Measurements from ENCODE around the gene CAPNS2.

The CAPNS2 gene

DNA sequence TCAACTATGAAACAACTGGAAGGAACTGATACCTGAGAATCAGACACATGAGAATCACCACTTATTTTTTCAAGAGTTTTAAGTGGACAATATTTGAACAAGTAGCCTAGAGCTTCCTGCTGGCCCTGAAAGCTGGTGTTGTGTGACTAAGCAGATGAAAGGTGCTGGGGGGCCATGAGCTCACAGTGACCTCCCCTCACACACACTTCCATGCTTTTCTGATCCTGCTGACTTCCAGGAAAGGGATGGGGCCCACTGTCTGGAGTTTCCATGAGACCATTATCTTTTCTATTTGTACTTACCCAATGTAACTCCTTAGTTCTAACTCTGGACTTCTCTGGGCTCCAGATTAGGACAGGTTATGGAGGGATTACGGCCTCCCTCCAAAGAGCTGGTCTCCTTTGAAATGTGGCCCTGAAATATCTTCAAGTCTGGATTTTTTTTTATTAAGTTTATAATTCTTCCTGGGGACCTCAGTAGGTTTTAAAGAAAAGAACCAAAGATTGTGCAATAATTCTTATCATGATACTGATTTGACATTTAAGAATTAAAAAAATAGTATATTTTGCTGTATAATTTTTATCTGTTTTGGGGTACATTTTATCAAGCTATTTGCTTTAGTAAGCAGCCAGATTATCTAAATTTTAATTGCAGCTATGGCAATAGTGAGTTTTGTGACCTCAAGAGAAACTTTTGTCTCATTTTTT, 4.9 kb downstream of the CAPNS2 start:
- no peaks in the 10 kb centered on the region for H3K27me3 ChIP-seq (ENCODE audit: control insufficient read depth, insufficient read depth, low read length)
- peaks cover 4% of the 10 kb centered on the region for H3K4me1 ChIP-seq (ENCODE audit: control insufficient read depth, insufficient read depth, low read length)
- H3K9ac ChIP-seq (ENCODE audit: low read length) = no peak overlapping the region
- H3K27ac ChIP-seq (ENCODE audit: low read depth, low read length) = no peak overlapping the region
- H3K36me3 ChIP-seq (ENCODE audit: control insufficient read depth, insufficient read depth, low read length) = no peaks in the 10 kb centered on the region
- H3K4me3 ChIP-seq (ENCODE audit: low read length) = no peak overlapping the region

DNA sequence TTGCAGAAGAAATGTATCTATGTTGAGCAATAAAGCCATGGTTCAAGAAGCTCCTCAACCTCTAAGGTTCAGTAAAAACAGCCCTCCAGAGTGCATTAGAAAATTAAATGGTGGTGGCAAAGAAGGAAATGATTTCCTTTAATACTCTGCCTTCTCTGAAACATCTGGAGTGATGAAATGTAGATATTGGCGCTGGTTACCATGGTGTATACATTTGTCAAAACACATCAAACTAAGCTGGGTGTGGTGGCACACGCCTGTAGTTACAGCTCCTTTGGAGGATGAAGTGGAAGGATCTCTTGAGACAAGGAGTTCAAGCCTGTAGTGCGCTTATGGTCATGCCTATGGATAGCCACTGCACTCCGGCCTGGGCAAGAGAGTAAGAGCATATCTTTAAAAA, 6.0 kb downstream of the CAPNS2 start:
- H3K27ac ChIP-seq (ENCODE audit: low read depth, low read length) = no peak overlapping the region
- H3K27me3 ChIP-seq (ENCODE audit: control insufficient read depth, insufficient read depth, low read length) = no peaks in the 10 kb centered on the region
- no peak overlapping the region for H3K9ac ChIP-seq (ENCODE audit: low read length)
- H3K36me3 ChIP-seq (ENCODE audit: control insufficient read depth, insufficient read depth, low read length) = no peaks in the 10 kb centered on the region
- no peak overlapping the region for H3K4me3 ChIP-seq (ENCODE audit: low read length)
- H3K4me1 ChIP-seq (ENCODE audit: control insufficient read depth, insufficient read depth, low read length) = peaks cover 4% of the 10 kb centered on the region

DNA sequence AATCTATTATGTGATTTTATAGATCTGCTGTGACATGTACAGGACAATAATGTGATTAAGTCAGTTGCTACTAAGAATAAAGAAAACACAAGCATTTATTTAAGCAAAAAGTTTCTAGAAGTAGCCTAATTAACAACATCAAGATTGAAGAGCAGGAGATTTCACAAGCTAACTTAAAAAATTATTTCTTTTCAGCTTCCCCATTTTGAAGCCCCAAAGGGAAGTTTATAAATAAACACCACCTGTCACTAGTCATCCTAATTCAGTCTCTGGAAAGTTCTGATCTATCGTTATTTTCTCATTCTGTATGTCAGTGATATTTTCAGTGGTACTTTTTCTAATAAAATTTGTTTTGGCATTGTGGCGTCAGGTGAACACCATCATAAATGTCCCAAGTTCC, 8.3 kb downstream of the CAPNS2 start:
- Histone ChIP-seq H3K27me3 (ENCODE audit: control insufficient read depth, insufficient read depth, low read length) (no peaks in the 10 kb centered on the region), H3K4me1 (ENCODE audit: control insufficient read depth, insufficient read depth, low read length) (peaks cover 4% of the 10 kb centered on the region), H3K9ac (ENCODE audit: low read length) (no peak overlapping the region), H3K27ac (ENCODE audit: low read depth, low read length) (no peak overlapping the region), H3K36me3 (ENCODE audit: control insufficient read depth, insufficient read depth, low read length) (no peaks in the 10 kb centered on the region), H3K4me3 (ENCODE audit: low read length) (no peak overlapping the region)

DNA sequence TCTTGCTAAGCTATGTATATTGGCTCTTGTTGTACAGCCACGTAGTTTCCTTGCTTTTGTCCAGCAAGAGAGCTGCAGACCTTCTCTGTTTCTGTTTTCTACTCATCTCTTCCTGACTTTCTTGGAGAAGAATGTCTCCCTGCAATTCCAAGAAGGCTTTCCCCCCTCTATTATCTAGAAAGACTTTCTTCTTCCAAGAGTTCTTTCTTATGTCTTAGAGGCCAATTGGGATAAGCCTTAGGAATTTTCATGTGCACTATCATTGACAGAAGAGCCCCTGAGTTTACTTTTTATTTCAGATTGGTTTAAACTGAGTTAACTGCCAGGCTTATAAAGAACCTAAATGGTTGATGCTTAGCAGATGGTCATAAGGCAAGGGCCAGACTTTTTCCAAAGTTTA, 9.0 kb downstream of the CAPNS2 start:
- Histone ChIP-seq H3K4me3 (ENCODE audit: low read length) (no peak overlapping the region), H3K27me3 (ENCODE audit: control insufficient read depth, insufficient read depth, low read length) (no peaks in the 10 kb centered on the region), H3K9ac (ENCODE audit: low read length) (no peak overlapping the region), H3K27ac (ENCODE audit: low read depth, low read length) (no peak overlapping the region), H3K36me3 (ENCODE audit: control insufficient read depth, insufficient read depth, low read length) (no peaks in the 10 kb centered on the region), H3K4me1 (ENCODE audit: control insufficient read depth, insufficient read depth, low read length) (peaks cover 4% of the 10 kb centered on the region)

DNA sequence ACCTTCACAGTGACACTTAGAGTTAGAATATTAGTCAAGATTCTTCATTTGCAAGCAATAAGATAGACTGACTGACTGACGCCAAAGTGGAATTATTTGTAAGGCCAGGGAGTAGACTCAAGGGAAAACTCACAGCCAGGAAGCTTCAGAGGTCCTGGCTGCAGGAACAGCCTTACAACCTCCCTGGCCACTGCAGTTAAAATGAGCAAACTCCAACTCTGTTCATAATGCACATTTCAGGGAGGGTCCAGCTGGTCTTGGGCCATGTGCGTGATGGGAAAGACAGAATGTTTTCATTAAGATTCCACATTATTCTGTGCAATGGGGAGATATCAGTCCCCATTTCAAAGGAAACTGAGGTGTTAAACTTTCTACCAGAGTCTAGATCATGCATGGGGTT, 9.9 kb downstream of the CAPNS2 start:
- Histone ChIP-seq H3K36me3 (ENCODE audit: control insufficient read depth, insufficient read depth, low read length) (no peaks in the 10 kb centered on the region), H3K27me3 (ENCODE audit: control insufficient read depth, insufficient read depth, low read length) (no peaks in the 10 kb centered on the region), H3K27ac (ENCODE audit: low read depth, low read length) (no peak overlapping the region), H3K4me3 (ENCODE audit: low read length) (no peak overlapping the region), H3K4me1 (ENCODE audit: control insufficient read depth, insufficient read depth, low read length) (peaks cover 4% of the 10 kb centered on the region), H3K9ac (ENCODE audit: low read length) (no peak overlapping the region)

DNA sequence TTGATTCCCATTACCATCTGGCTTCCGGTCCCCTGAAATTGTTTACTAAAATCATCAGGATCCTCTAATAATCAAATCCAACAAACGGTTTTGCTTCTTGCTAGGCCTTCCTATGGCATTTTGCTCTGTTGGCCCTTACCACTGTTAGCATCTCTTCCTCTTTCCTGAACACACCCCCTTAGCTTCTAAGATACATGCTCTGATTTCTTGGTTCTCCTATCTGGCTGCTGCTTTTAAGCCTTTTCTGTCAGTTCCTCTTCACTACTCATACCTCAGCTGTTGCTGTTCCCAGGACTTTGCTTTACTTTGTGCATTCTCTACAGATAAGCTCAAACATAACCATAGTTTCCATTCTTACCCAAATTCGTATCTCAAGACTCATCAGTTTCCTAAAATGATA, 11.4 kb downstream of the CAPNS2 start:
- H3K27me3 ChIP-seq (ENCODE audit: control insufficient read depth, insufficient read depth, low read length) = no peaks in the 10 kb centered on the region
- H3K27ac ChIP-seq (ENCODE audit: low read depth, low read length) = no peak overlapping the region
- peaks cover 4% of the 10 kb centered on the region for H3K4me1 ChIP-seq (ENCODE audit: control insufficient read depth, insufficient read depth, low read length)
- H3K4me3 ChIP-seq (ENCODE audit: low read length) = no peak overlapping the region
- H3K36me3 ChIP-seq (ENCODE audit: control insufficient read depth, insufficient read depth, low read length) = no peaks in the 10 kb centered on the region
- no peak overlapping the region for H3K9ac ChIP-seq (ENCODE audit: low read length)

DNA sequence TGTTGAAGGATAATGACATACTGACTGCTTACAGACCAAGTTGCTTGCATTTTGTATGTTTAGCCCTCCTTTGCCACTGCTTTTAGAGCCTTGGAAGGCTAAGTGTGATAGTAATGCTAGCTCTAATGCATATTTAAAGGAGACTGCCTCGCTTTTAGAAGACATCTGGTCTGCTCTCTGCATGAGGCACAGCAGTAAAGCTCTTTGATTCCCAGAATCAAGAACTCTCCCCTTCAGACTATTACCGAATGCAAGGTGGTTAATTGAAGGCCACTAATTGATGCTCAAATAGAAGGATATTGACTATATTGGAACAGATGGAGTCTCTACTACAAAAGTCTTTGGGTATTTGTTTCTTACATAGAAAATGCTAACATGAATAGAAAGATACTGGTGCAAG, 19.1 kb downstream of the CAPNS2 start:
- no peaks in the 10 kb centered on the region for H3K4me1 ChIP-seq (ENCODE audit: control insufficient read depth, insufficient read depth, low read length)
- H3K27ac ChIP-seq (ENCODE audit: low read depth, low read length) = no peak overlapping the region
- H3K36me3 ChIP-seq (ENCODE audit: control insufficient read depth, insufficient read depth, low read length) = no peaks in the 10 kb centered on the region
- no peaks in the 10 kb centered on the region for H3K27me3 ChIP-seq (ENCODE audit: control insufficient read depth, insufficient read depth, low read length)
- H3K4me3 ChIP-seq (ENCODE audit: low read length) = no peak overlapping the region
- H3K9ac ChIP-seq (ENCODE audit: low read length) = no peak overlapping the region

DNA sequence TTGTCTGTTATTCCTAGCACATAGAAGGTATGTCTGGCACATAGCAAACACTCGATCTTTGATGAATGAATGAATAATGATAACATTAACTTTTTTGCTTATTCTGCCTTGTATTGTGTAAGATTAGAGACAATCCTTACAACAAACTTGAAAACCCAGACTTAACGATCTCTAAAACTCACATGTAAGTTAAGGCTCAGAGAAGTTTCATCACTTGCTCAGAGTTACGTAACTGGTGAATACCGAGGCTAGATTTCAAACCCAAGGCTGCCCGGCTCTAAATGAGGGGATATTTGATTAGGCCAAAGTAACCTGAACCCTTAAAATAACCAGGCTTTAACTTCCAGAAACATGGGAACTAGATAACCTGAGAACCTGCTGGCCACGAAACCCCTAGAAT, 22.3 kb downstream of the CAPNS2 start:
- H3K27me3 ChIP-seq (ENCODE audit: control insufficient read depth, insufficient read depth, low read length) = peaks cover 2% of the 10 kb centered on the region
- no peak overlapping the region for H3K4me3 ChIP-seq (ENCODE audit: low read length)
- H3K4me1 ChIP-seq (ENCODE audit: control insufficient read depth, insufficient read depth, low read length) = no peaks in the 10 kb centered on the region
- no peak overlapping the region for H3K27ac ChIP-seq (ENCODE audit: low read depth, low read length)
- no peak overlapping the region for H3K9ac ChIP-seq (ENCODE audit: low read length)
- H3K36me3 ChIP-seq (ENCODE audit: control insufficient read depth, insufficient read depth, low read length) = no peaks in the 10 kb centered on the region

DNA sequence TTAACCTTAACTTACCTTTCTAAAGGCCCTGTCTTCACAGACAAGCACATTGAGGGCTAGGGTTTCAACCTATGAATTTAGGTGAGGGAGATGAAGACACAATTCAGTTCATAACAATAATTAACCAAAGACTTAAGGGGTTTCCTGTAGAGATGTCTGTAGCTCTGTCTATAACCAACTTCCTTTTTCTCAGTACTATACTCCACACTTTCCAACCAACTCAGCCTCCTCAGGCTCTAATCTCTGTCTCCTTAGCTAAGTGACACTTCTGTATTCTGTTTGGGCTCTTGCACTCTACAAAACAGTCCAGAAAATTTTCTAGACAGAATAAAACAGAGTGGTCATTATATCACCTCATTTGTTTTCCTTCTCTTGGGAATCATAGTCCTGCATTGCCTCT, 25.8 kb downstream of the CAPNS2 start:
- Histone ChIP-seq H3K4me1 (ENCODE audit: control insufficient read depth, insufficient read depth, low read length) (no peaks in the 10 kb centered on the region), H3K36me3 (ENCODE audit: control insufficient read depth, insufficient read depth, low read length) (no peaks in the 10 kb centered on the region), H3K27ac (ENCODE audit: low read depth, low read length) (no peak overlapping the region), H3K27me3 (ENCODE audit: control insufficient read depth, insufficient read depth, low read length) (peaks cover 2% of the 10 kb centered on the region), H3K4me3 (ENCODE audit: low read length) (no peak overlapping the region), H3K9ac (ENCODE audit: low read length) (no peak overlapping the region)

DNA sequence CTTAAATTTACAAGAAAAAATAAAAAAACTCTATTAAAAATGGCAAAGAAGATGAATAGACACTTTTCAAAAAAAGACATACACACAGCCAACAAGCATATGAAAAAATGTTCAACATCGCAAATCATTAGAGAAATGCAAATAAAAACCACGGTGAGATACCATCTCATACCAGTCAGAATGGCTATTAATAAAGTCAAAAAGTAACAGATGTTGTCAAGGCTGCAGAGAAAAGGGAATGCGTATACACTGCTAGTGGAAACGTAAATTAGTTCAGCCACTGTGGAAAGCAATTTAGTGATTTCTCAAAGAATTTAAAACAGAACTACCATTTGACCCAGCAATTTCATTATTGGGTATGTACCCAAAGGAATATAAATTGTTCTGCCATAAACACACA, 31.4 kb downstream of the CAPNS2 start:
- H3K27ac ChIP-seq (ENCODE audit: low read depth, low read length) = no peak overlapping the region

DNA sequence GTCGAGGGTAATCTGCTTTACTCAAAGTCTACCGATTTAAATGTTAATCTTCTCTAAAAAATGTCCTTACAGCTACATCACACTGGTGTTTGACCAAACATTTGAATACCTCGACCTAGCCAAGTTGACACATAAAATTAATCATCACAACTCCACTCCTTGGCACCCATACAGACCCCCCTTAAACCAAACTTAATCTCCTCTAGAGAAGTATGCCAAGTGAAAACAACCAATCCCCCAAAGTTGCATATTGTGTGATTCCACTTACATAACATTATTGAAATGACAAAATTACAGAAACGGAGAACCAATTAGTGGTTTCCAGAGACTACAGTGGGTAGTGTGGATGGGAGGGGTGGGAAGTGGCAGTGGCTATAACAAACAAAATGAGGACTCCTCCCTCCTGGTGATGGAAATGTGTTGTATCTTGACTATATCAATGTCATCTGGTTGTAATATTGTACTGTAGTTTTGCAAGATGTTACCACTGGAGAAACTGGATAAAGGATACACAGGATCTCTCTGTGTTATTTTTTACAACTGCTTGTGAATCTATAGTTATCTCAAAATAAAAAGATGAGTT, 39.4 kb downstream of the CAPNS2 start:
- Histone ChIP-seq H3K4me3 (ENCODE audit: low read length) (no peak overlapping the region), H3K36me3 (ENCODE audit: control insufficient read depth, insufficient read depth, low read length) (no peaks in the 10 kb centered on the region), H3K27ac (ENCODE audit: low read depth, low read length) (no peak overlapping the region), H3K9ac (ENCODE audit: low read length) (no peak overlapping the region), H3K27me3 (ENCODE audit: control insufficient read depth, insufficient read depth, low read length) (no peaks in the 10 kb centered on the region), H3K4me1 (ENCODE audit: control insufficient read depth, insufficient read depth, low read length) (no peaks in the 10 kb centered on the region)

More for the DNA sequence above, 31.4 kb downstream of the CAPNS2 start:
- H3K4me3 ChIP-seq (ENCODE audit: low read length) = no peak overlapping the region
- H3K9ac ChIP-seq (ENCODE audit: low read length) = no peak overlapping the region
- no peaks in the 10 kb centered on the region for H3K27me3 ChIP-seq (ENCODE audit: control insufficient read depth, insufficient read depth, low read length)
- no peaks in the 10 kb centered on the region for H3K4me1 ChIP-seq (ENCODE audit: control insufficient read depth, insufficient read depth, low read length)
- no peaks in the 10 kb centered on the region for H3K36me3 ChIP-seq (ENCODE audit: control insufficient read depth, insufficient read depth, low read length)

DNA sequence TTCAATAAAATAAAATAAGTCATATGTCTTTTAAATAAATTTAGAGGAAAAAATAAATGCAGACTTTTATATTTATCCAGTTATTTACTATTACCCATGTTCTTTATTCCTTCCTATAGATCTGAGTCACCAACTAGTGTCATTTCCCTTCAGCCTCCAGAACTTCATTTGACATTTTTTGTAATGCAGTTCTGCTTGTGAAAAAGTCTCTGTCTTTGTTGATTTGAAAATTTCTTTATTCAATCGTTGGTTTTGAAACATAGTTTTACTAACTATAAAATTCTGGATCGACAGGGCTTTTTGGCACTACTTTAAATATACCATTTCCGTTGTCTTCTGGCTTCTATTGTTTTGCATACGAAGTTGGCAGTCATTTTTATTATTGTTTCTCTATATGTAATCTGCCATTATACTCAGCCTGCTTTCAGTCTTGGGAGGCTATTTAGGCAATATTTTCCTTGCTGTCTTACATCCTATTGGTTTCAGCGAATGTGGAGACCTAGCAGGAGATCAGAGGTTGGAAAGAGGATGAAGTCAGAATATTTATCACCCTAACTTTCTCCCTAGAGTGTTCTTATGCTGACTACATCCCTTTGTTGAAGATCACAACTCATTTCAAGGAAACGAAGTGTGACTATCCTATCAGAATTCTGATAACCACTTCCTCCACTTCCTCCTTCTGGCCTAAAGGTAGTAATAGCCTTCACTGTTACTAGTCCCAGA, 47.3 kb downstream of the CAPNS2 start:
- no peaks in the 10 kb centered on the region for H3K27me3 ChIP-seq (ENCODE audit: control insufficient read depth, insufficient read depth, low read length)
- no peaks in the 10 kb centered on the region for H3K4me1 ChIP-seq (ENCODE audit: control insufficient read depth, insufficient read depth, low read length)
- no peaks in the 10 kb centered on the region for H3K36me3 ChIP-seq (ENCODE audit: control insufficient read depth, insufficient read depth, low read length)
- no peak overlapping the region for H3K4me3 ChIP-seq (ENCODE audit: low read length)
- no peak overlapping the region for H3K9ac ChIP-seq (ENCODE audit: low read length)
- H3K27ac ChIP-seq (ENCODE audit: low read depth, low read length) = no peak overlapping the region

DNA sequence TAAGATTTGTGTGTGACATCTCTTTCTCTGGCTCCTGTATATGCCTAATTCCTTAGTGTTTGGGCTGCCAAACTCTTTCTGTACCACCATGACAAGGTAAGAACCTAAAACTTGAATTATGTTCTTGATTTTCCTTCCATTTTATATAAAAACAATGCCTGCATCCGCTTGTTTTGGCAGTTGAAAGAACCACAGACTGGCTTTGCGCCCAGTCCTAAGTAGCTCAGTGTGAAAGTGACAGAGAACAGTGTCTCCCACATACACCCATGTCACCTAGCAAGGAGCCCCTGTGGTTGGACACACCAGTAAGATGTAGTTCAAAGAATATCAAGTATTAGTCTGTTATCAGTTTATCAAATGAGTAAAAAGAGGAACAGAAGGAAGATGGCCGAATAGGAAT, 48.6 kb downstream of the CAPNS2 start:
- Histone ChIP-seq H3K4me1 (ENCODE audit: control insufficient read depth, insufficient read depth, low read length) (no peaks in the 10 kb centered on the region), H3K9ac (ENCODE audit: low read length) (no peak overlapping the region), H3K27me3 (ENCODE audit: control insufficient read depth, insufficient read depth, low read length) (no peaks in the 10 kb centered on the region), H3K27ac (ENCODE audit: low read depth, low read length) (no peak overlapping the region), H3K36me3 (ENCODE audit: control insufficient read depth, insufficient read depth, low read length) (no peaks in the 10 kb centered on the region), H3K4me3 (ENCODE audit: low read length) (no peak overlapping the region)

Measured in rectal smooth muscle tissue (tissue), 1 donor.